ENCODE results near the gene ABCB1.

The ABCB1 gene

DNA sequence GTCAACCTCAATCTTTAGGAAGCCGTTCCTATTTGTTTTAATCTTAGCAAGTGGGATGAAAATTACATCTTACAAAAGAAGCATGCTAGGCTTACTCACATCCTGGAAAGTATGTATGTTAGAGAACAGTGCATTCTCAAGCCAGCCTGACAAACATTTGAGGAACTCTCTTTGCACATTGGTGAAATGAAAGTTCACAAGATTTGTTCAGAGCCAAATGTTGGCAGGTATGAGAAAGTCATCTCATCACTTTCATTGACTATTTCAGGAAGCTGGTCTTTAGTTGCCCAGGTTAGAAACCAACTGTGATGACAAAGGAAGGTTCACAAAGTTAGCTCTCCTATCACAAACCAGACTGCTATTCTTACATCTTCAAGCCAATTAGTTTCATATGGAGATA lies 57.1 kb downstream of the ABCB1 start:
- TF ChIP-seq, protein P1, sequence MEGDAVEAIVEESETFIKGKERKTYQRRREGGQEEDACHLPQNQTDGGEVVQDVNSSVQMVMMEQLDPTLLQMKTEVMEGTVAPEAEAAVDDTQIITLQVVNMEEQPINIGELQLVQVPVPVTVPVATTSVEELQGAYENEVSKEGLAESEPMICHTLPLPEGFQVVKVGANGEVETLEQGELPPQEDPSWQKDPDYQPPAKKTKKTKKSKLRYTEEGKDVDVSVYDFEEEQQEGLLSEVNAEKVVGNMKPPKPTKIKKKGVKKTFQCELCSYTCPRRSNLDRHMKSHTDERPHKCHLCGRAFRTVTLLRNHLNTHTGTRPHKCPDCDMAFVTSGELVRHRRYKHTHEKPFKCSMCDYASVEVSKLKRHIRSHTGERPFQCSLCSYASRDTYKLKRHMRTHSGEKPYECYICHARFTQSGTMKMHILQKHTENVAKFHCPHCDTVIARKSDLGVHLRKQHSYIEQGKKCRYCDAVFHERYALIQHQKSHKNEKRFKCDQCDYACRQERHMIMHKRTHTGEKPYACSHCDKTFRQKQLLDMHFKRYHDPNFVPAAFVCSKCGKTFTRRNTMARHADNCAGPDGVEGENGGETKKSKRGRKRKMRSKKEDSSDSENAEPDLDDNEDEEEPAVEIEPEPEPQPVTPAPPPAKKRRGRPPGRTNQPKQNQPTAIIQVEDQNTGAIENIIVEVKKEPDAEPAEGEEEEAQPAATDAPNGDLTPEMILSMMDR (IDR thresholded peaks at IDR 0.05), result no peak
- TF ChIP-seq ZFX (IDR thresholded peaks at IDR 0.05; ENCODE audit: borderline replicate concordance), result no peak

DNA sequence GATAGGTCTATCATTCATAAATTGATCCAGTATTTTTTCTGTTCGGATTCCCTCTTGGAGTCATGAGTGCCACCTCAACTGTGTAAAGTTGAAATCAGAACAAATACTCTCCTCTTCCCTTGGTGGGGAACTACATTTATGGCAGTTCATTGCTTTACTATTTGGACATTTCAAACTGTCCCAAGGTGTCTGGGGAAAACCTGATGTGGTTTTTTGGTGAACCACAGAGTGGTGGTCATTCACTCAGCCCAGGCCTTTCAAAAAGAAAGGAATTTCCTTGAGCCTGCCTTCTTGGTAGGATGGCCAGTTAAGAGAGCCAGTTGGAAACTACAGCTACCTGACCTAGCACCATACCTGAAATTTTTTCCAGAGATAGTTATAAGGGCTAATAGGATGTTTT lies 59.0 kb downstream of the ABCB1 start:
- TF ChIP-seq, protein P1 (IDR thresholded peaks at IDR 0.05), result no peak
- TF ChIP-seq ZFX (IDR thresholded peaks at IDR 0.05; ENCODE audit: borderline replicate concordance), result no peak
- H3K27ac ChIP-seq, result no peak overlapping the region

More for the DNA sequence above, 57.1 kb downstream of the ABCB1 start:
- no peak overlapping the region for H3K27ac ChIP-seq

DNA sequence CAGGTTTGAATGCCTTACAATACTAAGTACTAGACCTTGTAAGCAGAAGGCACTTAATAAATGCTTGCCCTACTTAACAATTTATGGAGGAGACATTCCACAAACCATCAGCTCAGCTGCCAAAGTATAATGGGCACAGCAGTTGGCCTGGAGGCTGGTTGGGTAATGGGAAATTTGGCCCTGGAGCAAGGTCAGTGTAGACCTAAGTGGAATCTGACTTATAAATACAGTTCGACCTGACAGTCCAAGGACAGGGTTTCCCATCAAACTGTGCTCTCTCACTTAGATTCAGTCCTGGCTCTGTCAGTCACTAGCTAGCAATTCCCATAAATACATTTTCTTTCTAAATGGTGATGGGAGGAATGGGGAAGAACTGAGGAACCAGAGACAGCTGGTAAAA lies 62.6 kb downstream of the ABCB1 start:
- no peak overlapping the region for H3K27ac ChIP-seq
- TF ChIP-seq, protein P1 (IDR thresholded peaks at IDR 0.05), result no peak
- TF ChIP-seq ZFX (IDR thresholded peaks at IDR 0.05; ENCODE audit: borderline replicate concordance), result no peak

DNA sequence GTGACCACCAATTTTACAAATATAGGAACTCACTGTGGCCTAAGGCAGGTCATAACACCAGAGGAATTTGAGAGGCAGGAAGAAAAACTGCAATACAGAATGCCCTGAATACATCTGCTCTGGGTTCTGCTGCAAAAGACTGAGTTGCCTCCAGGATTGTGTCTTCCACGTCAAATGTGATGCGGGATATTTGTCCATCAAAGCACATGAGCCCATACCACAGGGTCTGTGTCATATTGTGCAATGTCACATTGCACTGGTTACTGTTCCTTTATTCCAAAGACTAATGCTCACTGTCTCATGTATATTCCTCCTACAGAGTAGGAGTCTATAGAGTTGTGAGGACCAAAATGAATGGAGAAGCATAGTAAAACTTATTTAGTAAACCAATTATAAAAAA lies 66.6 kb downstream of the ABCB1 start:
- no peak overlapping the region for H3K27ac ChIP-seq
- TF ChIP-seq, protein P1 (IDR thresholded peaks at IDR 0.05), result no peak
- no peak for TF ChIP-seq ZFX (IDR thresholded peaks at IDR 0.05; ENCODE audit: borderline replicate concordance)

DNA sequence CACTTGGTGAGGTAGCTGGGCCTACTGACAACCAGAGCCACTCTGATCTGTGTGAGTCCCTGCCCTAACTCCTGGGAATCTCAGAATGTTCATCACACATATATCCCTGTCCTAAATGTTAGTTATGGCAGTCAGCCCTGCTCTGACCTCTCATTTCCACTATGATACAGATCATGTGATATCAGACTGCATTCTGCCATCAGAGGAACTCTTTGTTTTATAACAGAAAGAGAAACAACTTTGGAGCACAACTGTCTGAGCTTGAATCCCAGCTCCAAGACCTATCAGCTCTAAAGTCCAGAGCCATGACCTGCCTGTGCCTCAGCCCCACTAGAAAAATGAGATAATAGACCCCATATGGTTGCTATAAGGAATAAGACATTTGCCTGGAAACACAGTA lies 70.6 kb downstream of the ABCB1 start:
- no peak overlapping the region for H3K27ac ChIP-seq
- TF ChIP-seq ZFX (IDR thresholded peaks at IDR 0.05; ENCODE audit: borderline replicate concordance), result no peak
- TF ChIP-seq, protein P1 (IDR thresholded peaks at IDR 0.05), result no peak

DNA sequence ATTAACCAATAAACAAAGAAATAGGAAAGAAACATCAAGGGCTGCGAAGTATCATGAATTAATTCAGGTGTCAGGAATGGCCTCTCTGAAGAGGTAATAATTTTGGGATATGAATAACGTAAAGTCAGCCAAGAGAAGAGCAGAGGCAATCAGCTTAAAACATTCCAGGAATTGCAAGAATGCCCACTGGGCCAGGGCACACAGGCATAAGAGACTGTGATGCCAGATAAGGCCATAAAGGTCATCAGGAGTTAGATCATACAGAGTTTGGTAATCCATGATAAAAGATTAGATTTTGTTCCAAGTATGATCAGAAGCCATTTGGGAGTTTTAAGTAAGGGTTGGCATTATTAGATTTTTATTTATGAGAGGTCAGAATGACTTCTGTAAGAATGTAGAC lies 72.0 kb downstream of the ABCB1 start:
- TF ChIP-seq, protein P1 (IDR thresholded peaks at IDR 0.05), result no peak
- no peak for TF ChIP-seq ZFX (IDR thresholded peaks at IDR 0.05; ENCODE audit: borderline replicate concordance)
- no peak overlapping the region for H3K27ac ChIP-seq

DNA sequence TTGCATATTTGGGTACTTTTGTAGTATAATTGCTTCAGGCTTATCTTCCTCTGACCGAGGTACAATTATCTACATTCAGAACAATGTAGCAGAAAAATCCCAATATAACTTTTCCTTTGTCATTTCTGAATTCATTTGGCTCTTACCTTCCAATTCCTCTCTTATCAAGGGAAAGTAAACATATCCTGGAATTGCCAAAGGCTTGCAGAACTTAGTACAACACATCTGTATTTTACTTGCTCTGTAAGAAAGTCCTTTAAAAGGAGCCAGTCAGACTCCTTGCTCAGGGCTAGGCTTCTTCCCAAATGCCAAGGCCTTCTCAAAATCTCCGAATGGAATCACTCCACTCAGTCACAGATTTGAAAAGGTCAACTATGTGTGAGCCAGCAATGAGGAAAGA lies 81.9 kb downstream of the ABCB1 start:
- TF ChIP-seq, protein P1 (IDR thresholded peaks at IDR 0.05), result no peak
- TF ChIP-seq ZFX (IDR thresholded peaks at IDR 0.05; ENCODE audit: borderline replicate concordance), result no peak
- H3K27ac ChIP-seq, result no peak overlapping the region

Data from 22Rv1 (cell line).